ENCODE results near the gene EDARADD.
"Not testable (repeated sequence)": the region's sequence is repeated elsewhere in the genome, so short reads cannot be mapped to it uniquely, and the experiment has no call there.

The EDARADD gene

GRCh38 chr1:236489710-236490377 is 95.8 kb downstream of the EDARADD start:
- DNase-seq (ENCODE audit: low spot score): peak; percentile 8

- DNase-seq (ENCODE audit: low spot score): no peak
These were observed 97.5 kb downstream of the EDARADD start for GRCh38 chr1:236491469-236492136.

DNA sequence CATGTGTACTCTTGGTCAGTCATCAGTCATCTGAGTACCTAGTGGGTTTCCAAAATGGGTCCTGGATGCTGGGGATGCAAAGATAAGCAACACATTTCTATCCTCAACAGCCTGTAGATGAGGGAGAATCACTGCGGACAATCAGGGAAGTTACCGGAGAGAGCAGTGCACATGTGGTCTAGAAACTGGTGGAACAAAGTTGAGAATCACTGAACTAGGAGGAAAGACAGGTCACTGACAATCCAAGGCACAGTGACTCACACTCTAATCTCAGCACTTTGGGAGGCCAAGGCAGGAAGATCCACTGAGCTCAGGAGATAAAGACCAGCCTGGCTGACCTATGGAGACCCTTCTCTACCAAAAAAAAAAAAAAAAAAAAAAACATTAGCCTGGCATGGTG is 98.3 kb downstream of the EDARADD start:
- DNase-seq (ENCODE audit: low spot score): no peak

- no peak for DNase-seq (ENCODE audit: low spot score)
These were observed 100.0 kb downstream of the EDARADD start for GRCh38 chr1:236494082-236494481.

DNA sequence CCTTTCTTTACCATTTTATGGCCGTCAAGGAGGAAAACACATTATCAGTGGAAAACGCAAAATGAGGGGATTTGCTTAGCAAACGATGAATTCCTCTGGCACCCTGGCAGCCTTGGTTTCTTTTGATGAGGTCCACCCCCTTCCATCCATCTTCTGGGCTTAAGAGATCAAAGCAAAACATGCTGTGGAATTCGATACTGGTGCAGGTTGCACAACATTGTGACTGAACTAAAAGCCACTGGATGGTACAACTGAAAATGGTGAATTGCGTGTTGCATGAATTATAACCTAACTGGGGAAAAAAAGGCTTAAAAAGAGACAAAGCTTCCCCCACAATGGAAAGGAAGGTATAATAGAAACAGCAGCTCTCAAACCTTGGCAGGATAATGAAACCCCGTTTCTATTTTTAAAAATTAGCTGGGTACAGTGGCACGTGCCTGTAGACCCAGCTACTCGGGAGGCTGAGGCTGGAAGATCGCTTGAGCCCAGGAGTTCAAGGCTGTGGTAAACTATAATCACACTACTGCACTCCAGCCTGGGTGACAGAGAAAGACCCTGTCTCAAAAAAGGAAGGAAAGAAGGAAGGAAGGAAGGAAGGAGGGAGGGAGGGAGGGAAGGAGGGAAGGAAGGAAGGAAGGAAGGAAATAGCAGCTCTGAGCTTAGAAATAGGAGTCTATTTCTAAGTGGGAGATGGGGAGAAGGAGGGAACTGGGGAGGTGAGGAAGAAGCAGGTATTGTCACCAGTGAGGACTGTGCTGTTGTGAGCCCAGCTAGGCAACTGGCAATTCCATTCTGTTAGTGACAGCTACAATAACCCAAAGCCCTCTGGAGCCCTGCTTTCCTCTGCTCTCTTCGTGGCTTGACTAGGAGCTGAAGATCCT is 100.7 kb downstream of the EDARADD start:
- DNase-seq (ENCODE audit: low spot score): no peak

GRCh38 chr1:236495467-236496112 is 101.5 kb downstream of the EDARADD start:
- DNase-seq (ENCODE audit: low spot score): no peak

- DNase-seq (ENCODE audit: low spot score): no peak
These were observed 103.8 kb downstream of the EDARADD start for GRCh38 chr1:236497908-236498307.

DNA sequence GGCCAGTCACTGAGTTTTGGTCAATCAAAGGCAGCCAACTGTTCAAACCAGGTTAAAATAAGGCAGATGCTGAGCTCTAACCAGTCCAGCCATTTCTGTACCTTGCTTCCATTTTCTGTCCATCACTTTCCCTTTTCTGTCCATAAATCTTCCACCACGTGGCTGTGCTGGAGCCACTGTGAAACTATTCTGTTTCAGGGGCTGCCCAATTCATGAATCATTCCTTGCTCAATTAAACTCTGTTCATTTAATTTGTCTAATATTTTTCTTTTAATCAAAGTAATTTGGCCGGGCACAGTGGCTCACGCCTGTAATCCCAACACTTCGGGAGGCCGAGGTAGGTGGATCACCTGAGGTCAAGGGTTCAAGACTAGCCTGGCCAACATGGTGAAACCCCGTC is 107.0 kb downstream of the EDARADD start:
- DNase-seq (ENCODE audit: low spot score): no peak

DNA sequence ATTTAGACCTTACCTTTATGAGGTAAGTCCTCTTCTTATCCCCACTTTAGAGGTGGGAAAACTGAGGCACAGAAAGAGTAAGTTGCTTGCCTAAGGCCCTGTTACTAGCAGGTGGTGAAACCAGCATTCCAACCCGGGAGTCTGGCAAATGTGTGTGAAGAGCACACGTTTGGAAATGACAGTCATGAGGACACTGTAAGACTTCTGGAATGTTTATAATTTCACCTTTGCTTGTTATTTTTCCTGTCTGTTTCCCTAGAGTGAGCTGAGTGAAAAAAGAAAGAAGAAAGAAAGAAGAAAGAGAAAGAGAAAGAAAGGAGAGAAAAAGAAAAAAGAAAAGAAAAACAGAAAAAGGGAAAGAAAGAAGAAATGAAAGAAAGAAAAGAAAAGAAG is 108.5 kb downstream of the EDARADD start:
- no peak for DNase-seq (ENCODE audit: low spot score)

DNA sequence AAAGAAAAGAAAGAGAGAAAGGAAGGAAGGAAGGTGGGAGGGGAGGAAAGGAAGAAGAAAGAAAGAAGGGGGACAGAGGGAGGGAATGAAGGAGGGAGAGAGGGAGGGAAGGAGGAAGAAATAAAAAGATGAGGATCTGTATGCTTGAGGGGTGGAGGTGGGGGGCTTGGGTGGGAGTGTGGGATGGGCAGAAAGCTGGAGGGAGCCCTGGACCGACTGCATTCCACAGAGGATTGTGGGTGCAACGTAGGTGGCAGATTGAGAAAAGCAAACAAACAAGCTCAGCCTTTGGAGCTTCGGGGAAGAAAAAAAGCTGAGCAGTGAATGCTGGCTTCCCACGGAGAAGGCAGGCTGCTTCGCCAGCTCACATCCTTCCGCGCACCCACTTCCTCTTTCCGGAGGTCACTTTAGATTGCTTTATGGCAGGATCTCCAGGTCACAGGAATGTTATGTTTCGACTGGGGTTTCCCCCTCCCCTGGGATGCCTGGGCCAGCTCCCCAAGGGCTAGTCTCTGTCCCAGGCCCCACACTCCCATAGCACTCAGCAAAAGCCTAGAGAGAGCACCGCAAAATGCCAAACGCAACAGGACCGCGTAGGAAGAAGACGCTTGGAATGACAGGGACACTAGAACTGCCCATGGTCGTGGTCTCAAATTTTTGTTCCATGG is 109.0 kb downstream of the EDARADD start:
- no peak for DNase-seq (ENCODE audit: low spot score)

DNA sequence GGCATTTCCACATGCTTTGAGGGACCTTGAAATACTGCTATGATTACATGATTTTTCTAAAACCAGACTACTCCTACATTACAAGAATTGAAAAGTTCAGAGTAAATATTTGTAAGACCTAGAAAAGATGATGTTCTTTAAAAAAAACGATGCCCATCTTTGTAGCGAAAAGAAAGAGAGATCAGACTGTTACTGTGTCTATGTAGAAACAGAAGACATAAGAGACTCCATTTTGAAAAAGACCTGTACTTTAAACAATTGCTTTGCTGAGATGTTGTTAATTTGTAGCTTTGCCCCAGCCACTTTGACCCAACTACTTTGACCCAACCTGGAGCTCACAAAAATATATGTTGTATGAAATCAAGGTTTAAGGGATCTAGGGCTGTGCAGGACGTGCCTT is 110.3 kb downstream of the EDARADD start:
- not testable (repeated sequence) for DNase-seq (ENCODE audit: low spot score)

DNA sequence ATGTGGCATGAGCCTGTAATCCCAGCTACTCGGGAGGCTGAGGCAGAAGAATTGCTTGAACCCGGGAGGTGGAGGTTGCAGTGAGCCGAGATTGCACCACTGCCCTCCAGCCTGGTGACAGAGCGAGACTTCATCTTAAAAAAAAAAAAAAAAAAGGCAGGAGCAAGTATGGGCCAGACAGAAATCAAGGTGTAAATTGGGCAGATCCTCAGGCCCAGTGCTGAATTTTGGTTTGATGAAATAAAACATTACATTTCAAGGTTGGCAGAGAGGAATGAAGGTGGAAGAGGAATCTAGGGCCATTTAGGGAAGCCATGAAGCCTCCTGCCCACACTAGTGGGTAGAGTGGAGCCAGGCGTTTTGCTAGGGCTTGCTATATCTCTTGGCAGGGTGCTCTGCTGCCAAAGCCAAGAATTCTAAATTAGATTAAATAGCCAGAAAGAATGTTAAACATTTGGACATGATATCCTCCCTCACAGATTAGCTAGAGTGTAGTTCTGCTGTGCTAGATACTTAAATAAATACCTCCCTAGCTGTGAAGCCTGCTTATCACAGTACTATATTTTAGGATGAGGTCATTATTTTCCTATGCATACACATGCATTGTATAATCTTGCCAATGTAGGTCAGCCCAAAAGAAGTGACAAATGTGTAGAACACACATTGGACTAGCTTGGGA is 113.1 kb downstream of the EDARADD start:
- no peak for DNase-seq (ENCODE audit: low spot score)

DNA sequence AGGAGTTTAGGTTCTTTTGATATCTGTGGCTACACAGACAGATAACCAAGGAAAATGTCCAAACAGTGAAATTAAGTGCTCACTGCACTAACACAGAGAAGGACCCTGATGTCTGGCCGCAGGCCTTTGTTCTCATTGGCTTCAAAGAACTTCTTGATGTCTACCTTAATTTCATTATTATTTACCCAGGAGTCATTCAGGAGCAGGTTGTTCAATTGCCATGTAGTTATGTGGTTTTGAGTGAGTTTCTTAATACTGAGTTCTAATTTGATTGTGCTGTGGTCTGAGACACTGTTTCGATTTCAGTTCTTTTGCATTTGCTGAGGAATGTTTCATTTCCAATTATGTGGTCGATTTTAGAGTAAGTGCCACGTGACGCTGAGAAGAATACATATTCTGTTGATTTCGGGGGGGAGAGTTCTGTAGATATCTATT is 114.5 kb downstream of the EDARADD start:
- DNase-seq (ENCODE audit: low spot score): no peak

DNA sequence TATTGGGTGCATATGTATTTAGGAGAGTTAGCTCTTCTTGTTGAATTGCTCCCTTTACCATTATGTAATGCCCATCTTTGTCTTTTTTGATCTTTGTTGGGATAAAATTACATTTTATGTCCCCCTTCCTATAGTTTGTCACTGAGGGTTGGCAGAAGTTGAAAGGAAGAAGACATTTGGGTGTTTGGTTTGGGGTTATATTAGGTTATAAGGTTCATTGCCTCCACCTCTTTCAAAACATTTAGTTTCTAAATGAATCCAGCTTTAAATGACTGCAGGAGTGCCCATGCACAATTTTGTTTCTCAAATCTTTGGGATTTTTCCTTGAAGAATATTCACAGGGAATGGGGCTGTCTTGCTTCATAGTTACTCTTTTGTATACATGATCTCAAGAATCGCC is 115.1 kb downstream of the EDARADD start:
- DNase-seq (ENCODE audit: low spot score): no peak

DNA sequence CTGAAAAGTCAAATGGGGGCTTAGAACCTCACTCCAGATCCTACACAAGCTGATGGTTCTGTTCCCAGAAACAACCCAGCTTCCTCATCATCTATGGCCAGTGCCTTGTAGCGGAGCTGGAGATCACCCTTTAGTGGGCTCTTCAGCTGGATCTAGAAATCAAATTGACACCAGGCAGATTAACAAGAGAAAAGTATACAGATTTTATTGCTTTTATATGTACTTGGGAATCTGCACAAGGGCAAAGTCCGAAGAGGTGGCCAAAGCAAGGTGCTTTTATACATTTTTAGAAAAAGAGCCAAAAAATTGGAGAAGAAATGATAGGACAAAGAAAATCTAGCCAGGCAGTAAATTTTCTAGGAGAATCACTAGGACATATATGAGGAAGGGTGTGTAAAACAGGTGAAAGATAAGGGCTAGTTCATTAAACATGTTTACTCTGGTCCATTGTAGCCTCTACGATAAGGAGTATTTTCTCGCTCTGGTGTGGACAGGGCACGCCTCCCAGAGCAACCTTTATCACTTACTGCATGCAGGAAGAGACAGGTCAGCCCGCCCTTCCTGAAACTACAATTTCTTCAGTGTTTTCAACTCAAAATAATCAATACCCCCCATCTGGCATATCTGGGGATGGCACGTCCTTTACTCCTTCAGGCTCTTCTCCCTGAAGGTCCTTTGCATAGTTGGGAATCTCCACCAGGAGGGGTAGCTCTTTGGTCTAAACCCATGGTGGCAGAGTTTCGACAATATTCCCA is 115.7 kb downstream of the EDARADD start:
- DNase-seq (ENCODE audit: low spot score): no peak

DNA sequence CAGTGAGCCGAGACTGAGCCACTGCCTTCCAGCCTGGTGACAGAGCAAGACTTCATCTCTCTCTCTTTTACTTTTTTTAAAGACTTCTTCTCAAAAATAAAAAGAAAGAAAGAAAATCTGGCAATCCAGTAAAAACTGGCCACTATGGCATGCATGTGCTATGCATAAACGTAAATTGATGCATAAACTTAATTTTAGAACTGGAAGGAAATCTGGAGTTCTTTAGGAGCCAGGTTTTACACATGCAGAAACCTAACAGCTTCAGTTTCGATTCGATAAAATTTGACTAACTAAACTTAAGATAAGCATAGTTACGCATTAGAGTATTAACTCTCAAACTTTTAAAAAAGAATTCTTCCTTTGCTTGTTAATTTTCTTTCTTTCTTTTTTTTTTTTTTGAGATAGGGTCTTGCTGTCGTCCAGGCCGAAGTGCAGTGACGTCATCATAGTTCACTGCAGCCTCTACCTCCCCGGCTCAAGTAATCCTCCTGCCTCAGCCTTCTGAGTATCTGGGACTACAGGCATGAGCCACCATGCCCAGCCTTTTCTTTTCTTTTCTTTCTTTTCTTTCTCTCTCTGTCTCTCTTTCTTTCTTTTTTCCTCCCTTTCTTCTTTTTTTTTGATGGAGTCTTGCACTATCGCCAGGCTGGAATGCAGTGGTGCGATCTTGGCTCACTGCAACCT is 117.8 kb downstream of the EDARADD start:
- no peak for DNase-seq (ENCODE audit: low spot score)

DNA sequence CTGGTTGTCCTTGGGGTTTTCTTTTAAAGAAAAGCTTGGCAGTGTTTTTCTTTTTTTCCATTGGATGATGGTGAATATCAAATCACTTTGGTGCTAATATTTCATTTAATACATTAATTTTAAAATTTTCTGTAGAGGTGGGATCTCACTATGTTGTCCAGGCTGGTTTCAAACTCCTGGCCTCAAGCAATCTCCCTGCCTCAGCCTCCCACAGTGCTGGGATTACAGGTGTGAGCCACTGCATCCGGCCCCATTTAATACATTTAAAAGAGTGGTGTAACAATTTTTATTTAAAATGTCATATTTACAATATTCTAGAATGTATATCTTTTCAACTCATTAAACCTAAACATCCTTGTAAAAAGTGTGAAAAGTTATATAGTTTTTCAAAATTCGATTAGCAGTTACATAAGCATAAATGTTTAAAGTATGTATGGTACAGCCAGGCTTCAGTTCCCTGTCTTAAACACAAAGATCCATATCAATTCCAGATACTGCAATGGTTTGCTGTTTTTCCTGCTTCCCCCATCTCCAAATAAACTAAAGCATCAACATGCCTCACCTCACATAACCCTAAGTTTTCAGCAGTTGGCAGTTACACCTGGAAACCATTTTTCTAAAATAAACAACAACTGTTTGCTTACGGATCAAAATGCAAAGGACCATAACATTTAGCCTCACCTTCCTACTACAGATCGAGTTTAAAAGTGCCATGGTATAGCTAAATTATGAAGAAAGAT is 120.8 kb downstream of the EDARADD start:
- no peak for DNase-seq (ENCODE audit: low spot score)

GRCh38 chr1:236515443-236515958 is 121.4 kb downstream of the EDARADD start:
- no peak for DNase-seq (ENCODE audit: low spot score)

Data from RKO (cell line).